TTC549 (cell line): ENCODE results near the gene RMI2.

Experiments used
- FAIRE-seq: peaks from 2 replicates; lab custom pipeline; 2012; peaks lifted over from hg19 to GRCh38; lab: Jason Lieb, UNC

The RMI2 gene

GRCh38 chr16:11329071-11329491 lies 16.2 kb upstream of the RMI2 start:
- no peak for FAIRE-seq

- FAIRE-seq = no peak
Observed at GRCh38 chr16:11329891-11330290, 15.4 kb upstream of the RMI2 start.

- FAIRE-seq = no peak
Observed at GRCh38 chr16:11330526-11331237, 14.6 kb upstream of the RMI2 start.

- no peak for FAIRE-seq
Observed at GRCh38 chr16:11331967-11332366, 13.3 kb upstream of the RMI2 start.

GRCh38 chr16:11333010-11333409 lies 12.2 kb upstream of the RMI2 start:
- FAIRE-seq = no peak

GRCh38 chr16:11333702-11334101 lies 11.6 kb upstream of the RMI2 start:
- FAIRE-seq = no peak

GRCh38 chr16:11334831-11335404 lies 10.3 kb upstream of the RMI2 start:
- FAIRE-seq = no peak

- FAIRE-seq = no peak
Observed at GRCh38 chr16:11339075-11339474, 6.2 kb upstream of the RMI2 start.

- FAIRE-seq = no peak
Observed at GRCh38 chr16:11340710-11341109, 4.5 kb upstream of the RMI2 start.

GRCh38 chr16:11341371-11341770 lies 3.9 kb upstream of the RMI2 start:
- no peak for FAIRE-seq

GRCh38 chr16:11342021-11342855 lies 3.0 kb upstream of the RMI2 start:
- FAIRE-seq = no peak

- FAIRE-seq = no peak
Observed at GRCh38 chr16:11346700-11347319, 1.6 kb downstream of the RMI2 start.

- no peak for FAIRE-seq
Observed at GRCh38 chr16:11347831-11348230, 2.6 kb downstream of the RMI2 start.

- no peak for FAIRE-seq
Observed at GRCh38 chr16:11348737-11349598, 3.7 kb downstream of the RMI2 start.

GRCh38 chr16:11349599-11350276 lies 4.5 kb downstream of the RMI2 start:
- no peak for FAIRE-seq

- FAIRE-seq = no peak
Observed at GRCh38 chr16:11350519-11350918, 5.3 kb downstream of the RMI2 start.

- FAIRE-seq = no peak
Observed at GRCh38 chr16:11350921-11351335, 5.7 kb downstream of the RMI2 start.

- FAIRE-seq = no peak
Observed at GRCh38 chr16:11353158-11353557, 7.9 kb downstream of the RMI2 start.

GRCh38 chr16:11354407-11354732 lies 9.1 kb downstream of the RMI2 start:
- no peak for FAIRE-seq

- no peak for FAIRE-seq
Observed at GRCh38 chr16:11354733-11355574, 9.7 kb downstream of the RMI2 start.
